ENCODE data around the gene TMEM50B. TPM values are rescaled to one million over a fixed set of nuclear protein-coding genes. Genes with fewer than 3 reads are reported as not detected.
"Not testable (repeated sequence)": the region's sequence is repeated elsewhere in the genome, so short reads cannot be mapped to it uniquely, and the experiment has no call there.

The TMEM50B gene
- total RNA-seq, 2 experiments from 2014 or later: 34.9 to 37.5 TPM

DNA sequence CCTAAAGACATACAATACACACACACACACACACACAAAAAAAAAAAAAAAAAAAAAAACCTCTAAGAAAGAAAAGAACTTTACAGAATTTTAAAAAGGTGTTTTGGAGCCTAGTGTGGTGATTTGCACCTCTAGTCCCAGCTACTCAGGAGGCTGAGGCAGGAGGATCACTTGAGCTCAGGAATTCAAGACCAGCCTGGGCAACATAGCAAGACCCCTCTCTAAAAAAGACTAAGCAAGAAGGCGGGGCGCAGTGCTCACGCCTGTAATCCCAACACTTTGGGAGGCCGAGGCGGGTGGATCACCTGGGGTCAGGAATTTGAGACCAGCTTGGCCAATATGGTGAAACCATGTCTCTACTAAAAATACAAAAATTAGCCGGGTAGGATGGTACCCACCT, 33.2 kb downstream of the TMEM50B start:
- H3K27me3 Mint-ChIP-seq (ENCODE audit: low read depth); H3K27ac Mint-ChIP-seq; H3K4me1 Mint-ChIP-seq (ENCODE audit: low read depth); H3K4me3 Mint-ChIP-seq; DNase-seq; H3K9me3 Mint-ChIP-seq (ENCODE audit: insufficient read depth); ATAC-seq; H3K36me3 Mint-ChIP-seq (ENCODE audit: low read depth): not testable (repeated sequence)
- POLR2A ChIA-PET: interaction anchor here (1.3 kb wide), 1 partner anchor 33 kb away, joined by 3 read pairs; the partner anchor contains the start of gene TMEM50B
- CTCF ChIA-PET: interaction anchor here (1.1 to 7.0 kb wide), 10 partner anchors 10 to 250 kb away, joined by 3 to 65 read pairs (median 13); partner anchors contain the start of genes IFNAR1 and TMEM50B

DNA sequence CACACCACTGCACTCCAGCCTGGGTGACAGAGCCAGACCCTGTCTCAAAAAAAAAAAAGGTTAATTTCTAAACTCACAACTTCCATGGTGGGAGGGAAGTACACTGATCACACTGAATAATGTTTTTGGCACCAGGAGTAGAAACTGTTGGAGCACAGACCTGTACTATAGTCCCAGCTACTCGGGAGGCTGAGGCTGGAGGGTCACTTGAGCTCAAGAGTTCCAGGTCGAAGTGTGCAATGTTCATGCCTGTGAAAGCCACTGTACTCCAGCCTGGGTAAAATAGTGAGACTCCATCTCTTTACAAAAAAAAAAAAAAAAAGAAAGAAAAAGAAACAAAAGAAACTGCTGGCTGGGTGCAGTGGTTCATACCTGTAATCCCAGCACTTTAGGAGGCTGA, 35.3 kb downstream of the TMEM50B start:
- peaks cover 5% of the 10 kb centered on the region for H3K4me1 Mint-ChIP-seq (ENCODE audit: low read depth)
- H3K27ac Mint-ChIP-seq: no peak overlapping the region
- DNase-seq (no peak), ATAC-seq (no peak)
- ChIA-PET POLR2A (no interaction called here), CTCF (interaction anchor here (0.6 to 7.0 kb wide), 41 partner anchors 8 to 504 kb away, joined by 3 to 65 read pairs (median 4); partner anchors contain the start of genes IFNAR1, IL10RB and TMEM50B)
- no peaks in the 10 kb centered on the region for H3K27me3 Mint-ChIP-seq (ENCODE audit: low read depth)
- no peak overlapping the region for H3K4me3 Mint-ChIP-seq
- H3K9me3 Mint-ChIP-seq (ENCODE audit: insufficient read depth): no peaks in the 10 kb centered on the region
- H3K36me3 Mint-ChIP-seq (ENCODE audit: low read depth): peaks cover 3% of the 10 kb centered on the region

DNA sequence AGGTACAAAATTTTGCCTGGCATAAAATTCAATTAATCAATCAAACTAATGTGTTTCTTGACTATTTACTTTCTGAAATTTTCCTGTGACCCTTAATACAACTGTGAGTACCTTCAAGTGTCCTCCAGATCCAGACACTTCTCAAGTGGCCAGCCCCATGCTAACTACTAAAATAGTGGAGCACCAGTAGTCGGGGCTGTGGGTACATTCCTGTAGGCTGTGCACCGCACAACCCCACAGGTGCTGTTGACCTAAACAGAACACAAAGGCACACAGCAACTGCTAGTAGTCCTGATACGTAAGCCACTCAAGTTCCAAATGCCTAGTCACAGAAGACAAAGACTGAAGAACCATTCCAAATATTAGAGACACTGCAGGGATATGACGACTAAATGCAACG, 36.6 kb downstream of the TMEM50B start:
- ATAC-seq: no peak
- POLR2A ChIA-PET: no interaction called here
- Mint-ChIP-seq H3K9me3 (ENCODE audit: insufficient read depth) (no peaks in the 10 kb centered on the region), H3K27ac (no peak overlapping the region), H3K36me3 (ENCODE audit: low read depth) (peaks cover 9% of the 10 kb centered on the region), H3K27me3 (ENCODE audit: low read depth) (no peaks in the 10 kb centered on the region), H3K4me1 (ENCODE audit: low read depth) (peaks cover 5% of the 10 kb centered on the region), H3K4me3 (no peak overlapping the region)
- no peak for DNase-seq
- CTCF ChIA-PET: interaction anchor here (1.2 to 1.6 kb wide), 4 partner anchors 10 to 243 kb away, joined by 3 to 8 read pairs (median 6); no protein-coding TSS in a partner anchor

DNA sequence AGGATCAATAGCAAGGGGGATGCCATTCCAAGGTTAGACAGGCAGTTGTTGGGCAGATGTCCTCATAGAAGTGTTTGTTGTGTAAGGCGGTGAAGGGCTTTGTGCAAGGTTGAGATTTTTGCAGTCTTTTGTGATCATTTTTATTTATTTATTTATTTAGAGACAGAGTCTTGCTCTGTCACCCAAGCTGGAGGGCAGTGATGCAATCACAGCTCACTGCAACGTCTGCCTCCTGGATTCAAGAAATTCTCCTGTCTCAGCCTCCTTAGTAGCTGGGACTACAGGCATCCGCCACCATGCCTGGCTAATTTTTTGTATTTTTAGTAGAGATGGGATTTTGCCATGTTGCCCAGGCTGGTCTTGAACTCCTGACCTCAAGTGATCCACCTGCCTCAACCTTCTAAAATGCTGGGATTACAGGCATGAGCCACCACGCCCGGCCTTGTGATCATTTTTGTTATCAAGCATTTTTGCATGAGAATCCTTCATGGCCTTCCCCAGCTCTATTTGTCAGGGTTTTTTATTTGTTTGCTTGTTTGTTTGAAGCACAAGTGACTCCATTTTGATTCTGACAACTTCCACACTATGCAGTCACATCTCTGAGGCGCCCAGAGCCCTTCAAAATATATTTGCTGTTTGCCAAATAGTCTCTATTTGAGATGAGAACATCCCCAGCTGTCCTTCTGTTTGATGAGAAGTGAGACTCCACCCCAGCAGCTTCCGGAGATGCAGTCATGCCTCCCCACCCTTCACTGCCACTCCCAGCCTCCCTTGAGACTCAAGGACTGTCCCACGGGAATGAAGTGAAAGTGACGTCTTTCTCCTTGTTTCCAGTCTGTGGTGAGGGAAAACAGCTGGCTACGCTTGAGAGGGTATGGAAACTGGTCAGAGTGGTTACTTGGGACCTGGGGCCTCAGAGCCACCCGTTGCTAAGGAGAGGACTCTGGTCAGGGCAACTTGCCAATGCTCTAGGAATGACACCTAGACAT, 38.0 kb downstream of the TMEM50B start:
- H3K27me3 Mint-ChIP-seq (ENCODE audit: low read depth): no peaks in the 10 kb centered on the region
- POLR2A ChIA-PET: no interaction called here
- peaks cover 16% of the 10 kb centered on the region for H3K36me3 Mint-ChIP-seq (ENCODE audit: low read depth)
- no peaks in the 10 kb centered on the region for H3K9me3 Mint-ChIP-seq (ENCODE audit: insufficient read depth)
- H3K27ac Mint-ChIP-seq: peak overlapping the region; percentile 33
- no peak overlapping the region for H3K4me3 Mint-ChIP-seq
- H3K4me1 Mint-ChIP-seq (ENCODE audit: low read depth): peaks cover 5% of the 10 kb centered on the region
- DNase-seq: no peak
- CTCF ChIA-PET: interaction anchor here (1.2 to 1.6 kb wide), 6 partner anchors 11 to 245 kb away, joined by 3 to 8 read pairs (median 4); partner anchors contain the start of gene IFNAR1
- no peak for ATAC-seq

DNA sequence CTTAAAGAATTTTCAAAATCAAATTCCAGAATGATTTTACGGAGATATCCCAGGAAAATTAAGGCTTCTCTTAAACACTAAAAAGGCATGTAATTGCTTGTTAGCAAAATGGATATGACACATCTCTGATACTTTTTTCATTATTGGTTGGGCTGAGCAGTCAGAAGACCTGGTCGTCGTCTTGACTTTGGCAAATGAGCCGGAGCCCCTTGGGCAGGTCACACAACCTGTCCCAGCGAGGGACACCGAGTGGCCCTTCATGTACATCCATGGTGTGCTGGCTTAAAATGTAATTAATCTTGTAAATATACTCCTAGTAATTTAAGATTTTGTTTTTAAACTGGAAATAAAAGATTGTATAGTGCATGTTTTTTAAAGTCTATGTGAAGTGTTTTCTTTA, 42.6 kb downstream of the TMEM50B start:
- ChIA-PET CTCF (interaction anchor here (1.3 to 3.5 kb wide), 3 partner anchors 8 to 239 kb away, joined by 7 to 18 read pairs (median 12); no protein-coding TSS in a partner anchor), POLR2A (interaction anchor here (0.6 kb wide), 1 partner anchor 146 kb away, joined by 3 read pairs; no protein-coding TSS in a partner anchor)
- H3K9me3 Mint-ChIP-seq (ENCODE audit: insufficient read depth): no peaks in the 10 kb centered on the region
- H3K36me3 Mint-ChIP-seq (ENCODE audit: low read depth): peaks cover 35% of the 10 kb centered on the region
- no peak for DNase-seq
- no peaks in the 10 kb centered on the region for H3K27me3 Mint-ChIP-seq (ENCODE audit: low read depth)
- no peak overlapping the region for H3K27ac Mint-ChIP-seq
- ATAC-seq: no peak
- peaks cover 27% of the 10 kb centered on the region for H3K4me1 Mint-ChIP-seq (ENCODE audit: low read depth)
- H3K4me3 Mint-ChIP-seq: no peak overlapping the region

DNA sequence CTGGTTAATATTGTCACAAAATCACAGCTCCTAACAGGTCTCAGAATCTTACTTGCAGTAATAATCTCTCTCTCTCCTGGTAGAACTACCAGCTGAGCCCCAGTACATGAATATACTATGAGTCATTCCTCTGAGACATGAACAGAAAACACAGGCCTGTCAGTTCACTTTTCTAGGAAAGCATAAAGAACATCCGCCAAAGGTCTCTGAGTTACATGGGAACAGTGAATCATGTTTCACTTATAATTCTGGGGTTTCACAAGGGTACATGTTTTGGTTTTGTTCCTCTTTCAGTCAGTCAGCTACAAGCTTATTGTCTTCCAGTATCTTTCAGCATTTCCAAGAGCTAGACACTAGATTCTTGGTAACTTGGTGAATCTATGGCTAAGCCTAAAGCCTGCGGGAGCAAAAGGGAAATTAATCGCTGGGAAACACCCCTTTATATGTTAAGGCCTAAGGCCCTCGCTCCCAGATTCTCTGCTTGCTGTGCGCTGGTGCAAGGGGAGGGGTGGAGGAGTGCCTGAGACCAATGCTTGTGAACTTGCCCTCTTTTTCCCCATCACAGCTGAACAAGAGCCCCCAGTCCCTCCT, 44.9 kb downstream of the TMEM50B start:
- DNase-seq (peak; percentile 55), ATAC-seq (peak; percentile 94)
- no peak overlapping the region for H3K4me3 Mint-ChIP-seq
- H3K27me3 Mint-ChIP-seq (ENCODE audit: low read depth): no peaks in the 10 kb centered on the region
- no peaks in the 10 kb centered on the region for H3K9me3 Mint-ChIP-seq (ENCODE audit: insufficient read depth)
- H3K4me1 Mint-ChIP-seq (ENCODE audit: low read depth): peaks cover 27% of the 10 kb centered on the region
- POLR2A ChIA-PET: interaction anchor here (0.7 kb wide), 1 partner anchor 29 kb away, joined by 3 read pairs; no protein-coding TSS in a partner anchor
- H3K36me3 Mint-ChIP-seq (ENCODE audit: low read depth): peaks cover 48% of the 10 kb centered on the region
- peak overlapping the region; percentile 76 for H3K27ac Mint-ChIP-seq
- CTCF ChIA-PET: interaction anchor here (0.8 to 2.0 kb wide), 6 partner anchors 10 to 235 kb away, joined by 3 to 18 read pairs (median 6); no protein-coding TSS in a partner anchor

DNA sequence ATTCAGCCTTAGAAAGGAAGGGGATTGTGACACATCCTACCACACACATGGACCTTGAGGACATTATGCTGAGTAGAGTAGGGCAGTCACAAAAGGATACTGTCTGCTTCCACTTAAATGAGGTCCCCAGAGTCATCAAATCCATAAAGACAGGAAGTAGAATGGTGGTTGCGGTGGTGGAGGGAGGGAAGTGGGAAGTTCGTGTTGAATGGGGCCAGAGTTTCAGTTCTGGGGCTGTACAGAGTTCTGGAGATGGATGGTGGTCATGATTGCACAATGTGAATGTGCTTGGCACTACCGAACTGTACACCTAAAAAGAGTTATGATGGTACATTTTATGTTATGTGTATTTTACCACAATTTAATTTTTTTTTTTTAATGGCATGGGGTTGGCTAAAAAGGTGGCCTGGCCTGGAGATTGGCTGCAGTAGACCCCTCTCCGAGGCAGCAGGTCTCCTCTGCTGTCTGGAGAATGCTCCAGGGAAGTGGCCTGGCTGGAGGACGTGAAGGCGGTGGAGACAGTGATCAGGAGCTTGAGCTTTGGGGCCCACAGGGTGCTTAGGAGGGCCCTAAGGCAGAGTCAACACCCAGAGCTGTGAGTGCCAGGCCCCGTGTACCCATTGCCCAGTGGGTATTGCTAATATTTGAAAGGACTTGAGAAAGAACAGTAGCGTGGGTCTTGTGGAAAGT, 46.2 kb downstream of the TMEM50B start:
- no peaks in the 10 kb centered on the region for H3K27me3 Mint-ChIP-seq (ENCODE audit: low read depth)
- H3K4me3 Mint-ChIP-seq: peak overlapping the region; percentile 18
- H3K27ac Mint-ChIP-seq: peak overlapping the region; percentile 30
- POLR2A ChIA-PET: no interaction called here
- no peaks in the 10 kb centered on the region for H3K9me3 Mint-ChIP-seq (ENCODE audit: insufficient read depth)
- H3K36me3 Mint-ChIP-seq (ENCODE audit: low read depth): peaks cover 50% of the 10 kb centered on the region
- DNase-seq (no peak), ATAC-seq (no peak)
- peaks cover 27% of the 10 kb centered on the region for H3K4me1 Mint-ChIP-seq (ENCODE audit: low read depth)
- CTCF ChIA-PET: interaction anchor here (2.0 kb wide), 1 partner anchor 11 kb away, joined by 18 read pairs; no protein-coding TSS in a partner anchor

DNA sequence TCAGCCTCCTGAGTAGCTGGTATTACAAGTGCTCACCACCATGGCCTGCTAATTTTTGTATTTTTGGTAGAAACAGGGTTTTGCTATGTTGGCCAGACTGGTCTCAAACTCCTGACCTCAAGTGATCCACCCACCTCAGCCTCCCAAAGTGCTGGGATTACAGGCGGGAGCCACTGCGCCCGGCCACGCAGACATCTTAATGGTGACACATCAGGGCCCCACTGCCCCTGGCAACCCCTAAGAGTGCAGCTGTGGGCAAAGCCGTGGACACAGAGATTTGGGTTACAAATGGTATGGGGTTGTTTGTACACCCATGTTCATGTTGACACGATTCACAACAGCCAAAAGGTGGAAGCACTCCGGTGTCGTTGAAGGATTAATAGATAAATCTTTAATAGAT, 46.8 kb downstream of the TMEM50B start:
- Mint-ChIP-seq H3K27ac (peak overlapping the region; percentile 30), H3K27me3 (ENCODE audit: low read depth) (no peaks in the 10 kb centered on the region), H3K36me3 (ENCODE audit: low read depth) (peaks cover 48% of the 10 kb centered on the region), H3K4me3 (no peak overlapping the region), H3K4me1 (ENCODE audit: low read depth) (peaks cover 27% of the 10 kb centered on the region), H3K9me3 (ENCODE audit: insufficient read depth) (no peaks in the 10 kb centered on the region)
- ChIA-PET POLR2A (no interaction called here), CTCF (no interaction called here)
- no peak for DNase-seq
- ATAC-seq: no peak

DNA sequence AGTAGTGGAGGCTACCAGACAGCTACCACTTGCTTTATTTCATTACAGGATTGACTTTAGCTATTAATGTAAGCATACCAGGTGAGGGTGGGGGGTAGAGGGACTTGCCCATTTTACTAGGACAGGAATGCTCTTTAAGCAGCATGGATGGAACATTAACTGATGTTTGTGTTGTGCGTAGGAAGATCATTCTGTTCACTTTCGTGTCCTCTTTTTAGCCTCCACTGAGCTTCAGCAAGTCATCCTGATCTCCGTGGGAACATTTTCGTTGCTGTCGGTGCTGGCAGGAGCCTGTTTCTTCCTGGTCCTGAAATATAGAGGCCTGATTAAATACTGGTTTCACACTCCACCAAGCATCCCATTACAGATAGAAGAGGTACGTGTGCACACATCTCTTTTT, 47.3 kb downstream of the TMEM50B start:
- Mint-ChIP-seq H3K9me3 (ENCODE audit: insufficient read depth) (no peaks in the 10 kb centered on the region), H3K4me3 (no peak overlapping the region), H3K36me3 (ENCODE audit: low read depth) (peaks cover 47% of the 10 kb centered on the region), H3K27ac (no peak overlapping the region), H3K27me3 (ENCODE audit: low read depth) (no peaks in the 10 kb centered on the region), H3K4me1 (ENCODE audit: low read depth) (peaks cover 27% of the 10 kb centered on the region)
- DNase-seq (no peak), ATAC-seq (no peak)
- ChIA-PET POLR2A (no interaction called here), CTCF (interaction anchor here (2.0 kb wide), 1 partner anchor 71 kb away, joined by 5 read pairs; no protein-coding TSS in a partner anchor)

DNA sequence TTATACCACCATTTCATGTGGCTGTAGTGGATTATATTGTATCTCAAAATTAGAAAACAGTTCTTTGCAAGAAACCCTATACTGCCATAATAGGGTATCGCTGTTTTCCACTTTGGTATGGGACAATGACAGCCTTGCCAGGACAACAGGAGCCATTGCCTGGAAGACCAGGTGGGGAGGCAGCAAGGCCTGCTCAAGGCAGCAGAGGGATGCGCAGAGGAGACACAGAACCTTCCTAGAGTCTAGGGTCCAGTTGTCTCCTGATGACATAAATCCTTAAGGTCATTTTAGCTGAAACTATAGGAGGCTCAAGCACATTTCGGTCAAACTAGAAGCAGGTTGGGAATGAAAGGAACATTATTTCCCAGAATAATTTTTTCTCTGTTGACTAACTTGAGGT, 48.9 kb downstream of the TMEM50B start:
- no peak for DNase-seq
- no peaks in the 10 kb centered on the region for H3K9me3 Mint-ChIP-seq (ENCODE audit: insufficient read depth)
- no peak overlapping the region for H3K27ac Mint-ChIP-seq
- H3K27me3 Mint-ChIP-seq (ENCODE audit: low read depth): no peaks in the 10 kb centered on the region
- CTCF ChIA-PET: interaction anchor here (1.7 to 2.0 kb wide), 2 partner anchors 14 to 69 kb away, joined by 4 to 5 read pairs; no protein-coding TSS in a partner anchor
- H3K36me3 Mint-ChIP-seq (ENCODE audit: low read depth): peaks cover 41% of the 10 kb centered on the region
- H3K4me3 Mint-ChIP-seq: no peak overlapping the region
- peaks cover 27% of the 10 kb centered on the region for H3K4me1 Mint-ChIP-seq (ENCODE audit: low read depth)
- no peak for ATAC-seq
- POLR2A ChIA-PET: interaction anchor here (0.9 kb wide), 1 partner anchor 13 kb away, joined by 4 read pairs; no protein-coding TSS in a partner anchor

DNA sequence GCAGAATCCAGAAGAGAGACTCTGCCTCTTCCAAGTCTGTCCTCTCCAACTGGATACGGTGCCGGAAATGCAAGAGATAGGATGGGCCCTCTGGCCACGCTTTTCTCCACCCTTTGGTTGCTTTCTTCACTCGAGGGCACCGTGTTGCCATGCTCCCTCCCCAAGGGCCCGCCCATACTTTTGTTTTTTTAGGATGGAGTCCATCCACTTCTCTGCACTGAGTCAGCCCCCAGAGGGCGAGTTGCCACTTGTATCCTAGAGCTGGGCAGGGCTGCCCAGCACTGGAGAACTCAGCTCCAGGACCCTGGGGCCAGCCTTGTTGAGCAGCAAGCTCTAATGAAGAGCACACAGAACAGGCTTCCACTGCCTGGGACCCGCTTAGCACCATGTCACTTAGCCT, 51.1 kb downstream of the TMEM50B start:
- Mint-ChIP-seq H3K4me3 (no peak overlapping the region), H3K4me1 (ENCODE audit: low read depth) (peaks cover 8% of the 10 kb centered on the region), H3K27me3 (ENCODE audit: low read depth) (no peaks in the 10 kb centered on the region), H3K36me3 (ENCODE audit: low read depth) (peaks cover 36% of the 10 kb centered on the region), H3K27ac (no peak overlapping the region), H3K9me3 (ENCODE audit: insufficient read depth) (no peaks in the 10 kb centered on the region)
- POLR2A ChIA-PET: no interaction called here
- CTCF ChIA-PET: interaction anchor here (1.1 to 1.8 kb wide), 3 partner anchors 16 to 231 kb away, joined by 4 read pairs; no protein-coding TSS in a partner anchor
- DNase-seq (no peak), ATAC-seq (no peak)
